Esophagus muscularis mucosa (tissue), 3 donors: ENCODE data around the gene CDA.

Experiments
- POLR2A ChIP-seq: fragments of 450-650 bp; IDR thresholded peaks from one replicate; pipeline ENCODE4 v1.6.1; 2017; ENCODE audit warnings: antibody characterized with exemption, moderate library complexity, mild to moderate bottlenecking, low read depth
- TF ChIP-seq, protein P1 (sequence below), 3 experiments: fragments of 200-600 bp in 2 of 3; fragments of 450-650 bp in 1 of 3; sonication (generic) in 2 of 3; IDR thresholded peaks; one replicate each; pipeline ENCODE4 v1.5.1; 2017 to 2019; ENCODE audit warnings: antibody characterized with exemption in 3 of 3, mild to moderate bottlenecking in 2 of 3, moderate library complexity in 1 of 3

DNA sequence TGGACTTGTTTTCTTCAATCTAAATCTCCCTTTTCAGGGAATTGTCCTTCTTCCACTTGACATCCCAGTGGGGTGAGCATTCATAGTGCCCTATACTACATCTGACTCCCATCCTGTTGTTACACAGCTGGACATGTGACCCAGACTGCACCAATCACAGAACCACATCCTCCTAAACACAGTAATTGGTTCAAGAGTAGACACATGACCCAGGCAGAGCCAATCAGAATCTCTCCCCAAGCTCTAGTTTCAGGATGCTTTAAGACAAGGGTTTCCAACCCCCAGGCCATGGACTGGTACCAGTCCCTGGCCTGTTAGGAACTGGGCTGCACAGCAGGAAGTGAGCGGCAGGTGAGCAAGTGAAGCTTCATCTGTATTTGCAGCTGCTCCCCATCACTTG lies 77.9 kb downstream of the CDA start:
- TF ChIP-seq, protein P1, sequence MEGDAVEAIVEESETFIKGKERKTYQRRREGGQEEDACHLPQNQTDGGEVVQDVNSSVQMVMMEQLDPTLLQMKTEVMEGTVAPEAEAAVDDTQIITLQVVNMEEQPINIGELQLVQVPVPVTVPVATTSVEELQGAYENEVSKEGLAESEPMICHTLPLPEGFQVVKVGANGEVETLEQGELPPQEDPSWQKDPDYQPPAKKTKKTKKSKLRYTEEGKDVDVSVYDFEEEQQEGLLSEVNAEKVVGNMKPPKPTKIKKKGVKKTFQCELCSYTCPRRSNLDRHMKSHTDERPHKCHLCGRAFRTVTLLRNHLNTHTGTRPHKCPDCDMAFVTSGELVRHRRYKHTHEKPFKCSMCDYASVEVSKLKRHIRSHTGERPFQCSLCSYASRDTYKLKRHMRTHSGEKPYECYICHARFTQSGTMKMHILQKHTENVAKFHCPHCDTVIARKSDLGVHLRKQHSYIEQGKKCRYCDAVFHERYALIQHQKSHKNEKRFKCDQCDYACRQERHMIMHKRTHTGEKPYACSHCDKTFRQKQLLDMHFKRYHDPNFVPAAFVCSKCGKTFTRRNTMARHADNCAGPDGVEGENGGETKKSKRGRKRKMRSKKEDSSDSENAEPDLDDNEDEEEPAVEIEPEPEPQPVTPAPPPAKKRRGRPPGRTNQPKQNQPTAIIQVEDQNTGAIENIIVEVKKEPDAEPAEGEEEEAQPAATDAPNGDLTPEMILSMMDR (IDR thresholded peaks at IDR 0.05) = no peak
- no peak for TF ChIP-seq POLR2A
